ENCODE results near the gene PBX3.

GRCh38 chr9:125748446-125749099, 1.4 kb downstream of the PBX3 start:
- TF ChIP-seq CTCF (conservative IDR thresholded peaks at IDR 0.05 in 1 of 2, IDR thresholded peaks at IDR 0.05 in 1 of 2; ENCODE audit: low read depth in 1 of 2, low read length in 2 of 2): no peak
- TF ChIP-seq EZH2 (IDR thresholded peaks at IDR 0.05; ENCODE audit: low read length, missing control alignments): no peak
